ENCODE data around the gene ZDHHC8. TPM values are rescaled to one million over a fixed set of nuclear protein-coding genes. Genes with fewer than 3 reads are reported as not detected.

ZDHHC8 gene
- total RNA-seq, 3 donors from 2014 or later, result 10.2 to 14.1 (median 11.2) TPM

DNA sequence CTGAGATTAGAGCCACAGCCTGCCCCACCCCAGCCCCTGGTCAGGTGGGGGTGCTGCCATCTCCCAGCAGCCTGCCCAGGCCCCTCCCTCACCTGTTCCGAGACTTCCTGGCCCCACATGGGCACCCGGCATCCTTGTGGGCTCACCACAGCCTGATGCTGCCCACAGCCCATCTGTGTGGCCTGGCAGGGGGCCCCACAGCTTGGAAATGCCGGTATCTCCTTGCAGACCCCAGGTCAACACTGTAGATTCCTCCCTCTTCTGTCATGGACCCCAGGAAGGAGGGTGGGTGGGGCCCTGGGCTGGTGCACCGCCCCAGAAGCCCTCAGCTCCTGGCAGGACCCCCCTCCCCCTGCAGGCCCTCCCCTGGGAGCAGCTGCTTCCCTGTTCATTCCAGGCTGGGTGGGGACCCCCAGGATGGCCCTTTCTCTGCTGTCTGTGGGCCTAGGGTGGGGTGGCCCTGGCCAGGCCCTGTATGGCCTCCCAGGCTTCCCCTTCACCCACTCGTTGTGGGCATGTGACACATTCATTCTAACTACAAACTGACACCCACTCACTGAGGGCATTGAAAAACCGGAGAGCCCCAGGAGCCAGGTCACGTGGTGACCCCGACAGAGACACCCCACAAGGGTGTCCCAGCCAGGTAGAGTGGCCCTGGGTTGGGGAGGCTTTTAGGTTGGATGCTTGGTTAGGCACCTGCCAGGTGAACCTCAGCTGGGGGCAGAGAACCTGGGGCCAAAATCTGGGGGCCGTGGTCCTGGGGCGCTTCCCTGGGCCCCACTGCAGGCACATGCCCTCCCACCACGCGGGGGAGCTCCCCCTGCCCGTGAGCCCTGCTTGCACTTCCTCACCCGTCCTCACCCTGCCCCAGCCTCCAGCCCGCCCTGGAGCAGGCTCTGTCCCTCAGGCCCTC lies 63.3 kb downstream of the ZDHHC8 start:
- Histone ChIP-seq H3K4me3 (no peak overlapping the region), H3K27me3 (no peaks in the 10 kb centered on the region), H3K27ac (no peak overlapping the region), H3K4me1 (no peaks in the 10 kb centered on the region), H3K9me3 (no peaks in the 10 kb centered on the region), H3K36me3 (no peaks in the 10 kb centered on the region)
- TF ChIP-seq, protein P1, sequence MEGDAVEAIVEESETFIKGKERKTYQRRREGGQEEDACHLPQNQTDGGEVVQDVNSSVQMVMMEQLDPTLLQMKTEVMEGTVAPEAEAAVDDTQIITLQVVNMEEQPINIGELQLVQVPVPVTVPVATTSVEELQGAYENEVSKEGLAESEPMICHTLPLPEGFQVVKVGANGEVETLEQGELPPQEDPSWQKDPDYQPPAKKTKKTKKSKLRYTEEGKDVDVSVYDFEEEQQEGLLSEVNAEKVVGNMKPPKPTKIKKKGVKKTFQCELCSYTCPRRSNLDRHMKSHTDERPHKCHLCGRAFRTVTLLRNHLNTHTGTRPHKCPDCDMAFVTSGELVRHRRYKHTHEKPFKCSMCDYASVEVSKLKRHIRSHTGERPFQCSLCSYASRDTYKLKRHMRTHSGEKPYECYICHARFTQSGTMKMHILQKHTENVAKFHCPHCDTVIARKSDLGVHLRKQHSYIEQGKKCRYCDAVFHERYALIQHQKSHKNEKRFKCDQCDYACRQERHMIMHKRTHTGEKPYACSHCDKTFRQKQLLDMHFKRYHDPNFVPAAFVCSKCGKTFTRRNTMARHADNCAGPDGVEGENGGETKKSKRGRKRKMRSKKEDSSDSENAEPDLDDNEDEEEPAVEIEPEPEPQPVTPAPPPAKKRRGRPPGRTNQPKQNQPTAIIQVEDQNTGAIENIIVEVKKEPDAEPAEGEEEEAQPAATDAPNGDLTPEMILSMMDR (IDR thresholded peaks at IDR 0.05), result no peak
- TF ChIP-seq POLR2AphosphoS5 (IDR thresholded peaks at IDR 0.05) (no peak), POLR2A (IDR thresholded peaks at IDR 0.05) (no peak)
- DNase-seq (ENCODE audit: low spot score in 2 of 2), result no peak
- intact Hi-C loops (cut with DNase I; ENCODE audit: low total_unique reads), result no loop called here

DNA sequence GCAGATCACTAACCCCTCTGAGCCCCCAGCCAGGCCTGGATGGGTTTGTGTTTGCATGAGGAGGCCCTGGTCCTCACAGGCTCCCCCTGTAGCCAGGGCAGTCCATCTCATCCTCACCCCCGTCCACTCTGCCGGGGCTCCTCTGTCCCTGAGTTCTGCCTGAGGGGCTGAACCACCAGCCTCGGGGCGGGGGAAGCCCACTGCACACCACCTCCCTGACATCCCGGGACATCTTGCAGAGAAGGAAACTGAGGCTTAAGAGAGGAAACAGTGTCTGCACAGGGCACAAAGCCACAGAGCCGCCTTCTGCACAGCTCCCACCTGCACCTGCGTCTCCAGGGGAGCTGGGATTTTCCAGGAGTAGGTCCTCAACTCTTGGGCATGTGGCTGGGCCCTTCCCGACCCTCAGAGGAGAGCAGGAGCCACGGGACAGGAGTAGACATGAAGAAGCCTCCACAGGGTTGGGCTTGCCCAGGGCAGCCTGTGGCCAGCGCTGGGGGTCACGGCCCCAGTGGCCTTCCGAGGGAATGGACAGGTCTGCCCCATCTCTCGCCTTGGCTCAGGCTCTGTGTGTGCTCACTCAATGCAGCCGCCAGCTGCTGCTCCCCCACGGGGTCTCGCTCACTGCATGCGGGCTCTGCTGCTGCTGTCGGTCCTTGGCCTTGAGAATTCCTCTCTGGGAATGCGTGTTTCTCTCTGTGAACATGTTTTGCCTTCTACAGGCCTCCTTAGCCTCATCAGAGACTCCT lies 64.7 kb downstream of the ZDHHC8 start:
- H3K36me3 ChIP-seq, result no peaks in the 10 kb centered on the region
- H3K27me3 ChIP-seq, result no peaks in the 10 kb centered on the region
- H3K4me1 ChIP-seq, result no peaks in the 10 kb centered on the region
- no peak for DNase-seq (ENCODE audit: low spot score in 2 of 2)
- H3K4me3 ChIP-seq, result no peak overlapping the region
- no peaks in the 10 kb centered on the region for H3K9me3 ChIP-seq
- H3K27ac ChIP-seq, result no peak overlapping the region
- intact Hi-C loops (cut with DNase I; ENCODE audit: low total_unique reads), result no loop called here
- TF ChIP-seq POLR2A (IDR thresholded peaks at IDR 0.05), result no peak
- TF ChIP-seq, protein P1 (IDR thresholded peaks at IDR 0.05), result no peak

Other genes with a start within 250 kb of the ZDHHC8 start
- 100 to 1,000 TPM; 136 to 198 (median 196) TPM for gene COMT, start 190.0 kb upstream of the ZDHHC8 start, total RNA-seq
- 10 to 100 TPM; 13.8 to 22.8 (median 20.6) TPM for gene TXNRD2, start 190.0 kb upstream of the ZDHHC8 start, total RNA-seq
- 10 to 100 TPM; 13.0 to 51.2 (median 44.2) TPM for gene ARVCF, start 115.0 kb upstream of the ZDHHC8 start, total RNA-seq
- 10 to 100 TPM; 25.9 to 55.4 (median 33.4) TPM for gene TANGO2, start 110.7 kb upstream of the ZDHHC8 start, total RNA-seq
- 10 to 100 TPM; 18.4 to 34.7 (median 29.0) TPM for gene DGCR8, start 51.6 kb upstream of the ZDHHC8 start, total RNA-seq
- gene RANBP1, start 15.7 kb upstream of the ZDHHC8 start, total RNA-seq, result 100 to 1,000 TPM; 131 to 202 (median 146) TPM
- gene TRMT2A, start 14.6 kb upstream of the ZDHHC8 start, total RNA-seq, result 10 to 100 TPM; 49.8 to 72.4 (median 51.1) TPM
- gene CCDC188, start 19.3 kb downstream of the ZDHHC8 start, total RNA-seq, result under 1 TPM in 1 of 3 donors, not detected in 2; 0.66 TPM
- 1 to 10 TPM in 2 of 3 donors, under 1 TPM in 1; 0.48 to 2.0 (median 1.9) TPM for gene RTN4R, start 136.5 kb downstream of the ZDHHC8 start, total RNA-seq
- 10 to 100 TPM; 58.3 to 73.6 (median 60.6) TPM for gene DGCR6L, start 188.3 kb downstream of the ZDHHC8 start, total RNA-seq

Data from breast epithelium (tissue), 4 donors.